B cell (primary cell): ENCODE results near the gene ABCF3. TPM values are rescaled to one million over a fixed set of nuclear protein-coding genes. Genes with fewer than 3 reads are reported as not detected.

Experiments
- ATAC-seq: fragments of 200-7000 bp; cut with Tn5 transposase; one replicate; pipeline ENCODE4 v1.10.0; 2021; ENCODE audit warnings: low read depth, mild to moderate bottlenecking, moderate number of reproducible peaks, moderate library complexity
- CTCF ChIA-PET: fragments of 350-600 bp; sonication (Branson Sonifier 250); formaldehyde crosslinking; loops from one replicate; lab custom pipeline; 2021; ENCODE audit warnings: antibody characterized with exemption, inconsistent platforms; lab: Charles Lee
- POLR2A ChIA-PET: fragments of 350-600 bp; sonication (Branson Sonifier 250); formaldehyde crosslinking; loops from one replicate; lab custom pipeline; 2021; ENCODE audit warnings: antibody characterized with exemption; lab: Charles Lee
- DNase-seq: peaks from one replicate; pipeline ENCODE4 v3.0.0; 2013
- H2AFZ ChIP-seq: 2 replicates; pipeline ENCODE4 v1.6.1; 2012; ENCODE audit warnings: mild to moderate bottlenecking, low read depth, low read length; ENCODE audit not compliant: insufficient read depth, poor library complexity, severe bottlenecking
- H3K27ac ChIP-seq, 2 donors: 1 replicate in 1 of 2; 2 replicates in 1 of 2; pipeline ENCODE4 v1.5.1; 2012 to 2013; ENCODE audit warnings: low read length in 2 of 2, mild to moderate bottlenecking in 2 of 2, moderate library complexity in 1 of 2
- H3K27me3 ChIP-seq, 4 experiments: fragments of 200-600 bp in 1 of 4; sonication (generic) in 1 of 4; replicated peaks in 1 of 4; 1 replicate in 2 of 4; 2 replicates in 2 of 4; pipeline versions ENCODE4 v1.6.1 to v1.7.0; 2013 to 2016; ENCODE audit warnings: low read length in 3 of 4, mild to moderate bottlenecking in 2 of 4, mixed read lengths in 1 of 4, moderate library complexity in 1 of 4; ENCODE audit not compliant: insufficient read depth in 4 of 4, control insufficient read depth in 3 of 4; ENCODE audit errors: control extremely low read depth in 1 of 4
- H3K36me3 ChIP-seq, 2 experiments: replicated peaks in 1 of 2; 1 replicate in 1 of 2; 2 replicates in 1 of 2; pipeline versions ENCODE4 v1.6.1 to v1.7.1; 2013; ENCODE audit warnings: low read length in 1 of 2; ENCODE audit not compliant: insufficient read depth in 2 of 2, control insufficient read depth in 1 of 2; ENCODE audit errors: control extremely low read depth in 1 of 2, extremely low read depth in 1 of 2
- H3K4me1 ChIP-seq, 2 donors: fragments of 200-600 bp in 1 of 2; sonication (generic) in 1 of 2; 1 replicate in 1 of 2; 2 replicates in 1 of 2; pipeline versions ENCODE4 v1.5.1 to v1.6.1; 2013 to 2017; ENCODE audit warnings: low read length in 2 of 2; ENCODE audit not compliant: control insufficient read depth in 2 of 2, insufficient read depth in 2 of 2
- H3K4me2 ChIP-seq: replicated peaks from 2 replicates; pipeline ENCODE3; 2012; ENCODE audit warnings: mild to moderate bottlenecking, low read depth, low read length; ENCODE audit not compliant: poor library complexity, severe bottlenecking
- H3K4me3 ChIP-seq, 5 experiments: fragments of 200-600 bp in 1 of 5; sonication (generic) in 1 of 5; 1 replicate in 3 of 5; 2 replicates in 2 of 5; pipeline versions ENCODE4 v1.5.1 to v1.7.0; 2011 to 2016; ENCODE audit warnings: low read length in 4 of 5, mild to moderate bottlenecking in 4 of 5, low read depth in 2 of 5, control low read depth in 1 of 5, moderate library complexity in 1 of 5; ENCODE audit not compliant: insufficient read depth in 1 of 5; ENCODE audit errors: control extremely low read depth in 1 of 5, extremely low read depth in 1 of 5
- H3K79me2 ChIP-seq: fragments of 200-600 bp; sonication (generic); one replicate; pipeline ENCODE4 v1.6.0; 2016; ENCODE audit warnings: low read length; ENCODE audit not compliant: control insufficient read depth, insufficient read depth
- H3K9ac ChIP-seq: fragments of 200-600 bp; sonication (generic); 2 replicates; pipeline ENCODE4 v1.6.1; 2017; ENCODE audit warnings: mild to moderate bottlenecking, low read length, moderate library complexity
- H3K9me3 ChIP-seq, 3 donors: one replicate each; pipeline versions ENCODE4 v1.6.1 to v1.7.1; 2013; ENCODE audit warnings: low read length in 2 of 3; ENCODE audit not compliant: control insufficient read depth in 2 of 3, insufficient read depth in 1 of 3; ENCODE audit errors: control extremely low read depth in 1 of 3
- H4K20me1 ChIP-seq: 2 replicates; pipeline ENCODE4 v1.6.0; 2012; ENCODE audit warnings: mild to moderate bottlenecking, low read length; ENCODE audit not compliant: insufficient read depth, control insufficient read depth, poor library complexity, severe bottlenecking
- H3K27ac Mint-ChIP-seq: one replicate; pipeline ENCODE4 v1.8.0; 2021; ENCODE audit warnings: mixed read lengths
- H3K27me3 Mint-ChIP-seq: one replicate; pipeline ENCODE4 v1.8.0; 2021; ENCODE audit warnings: mixed read lengths
- H3K4me1 Mint-ChIP-seq: one replicate; pipeline ENCODE4 v1.8.0; 2021; ENCODE audit warnings: mixed read lengths
- H3K4me3 Mint-ChIP-seq: one replicate; pipeline ENCODE4 v1.8.0; 2021; ENCODE audit warnings: mixed read lengths
- H3K9me3 Mint-ChIP-seq: one replicate; pipeline ENCODE4 v1.8.0; 2022; ENCODE audit warnings: mixed read lengths; ENCODE audit not compliant: insufficient read depth
- CTCF ChIP-seq: fragments of 200-600 bp; IDR thresholded peaks from one replicate; pipeline ENCODE4 v1.8.0; 2022; ENCODE audit warnings: antibody characterized with exemption, mild to moderate bottlenecking
- EZH2 ChIP-seq: IDR thresholded peaks from 2 replicates; pipeline ENCODE4 v1.6.1; 2012; ENCODE audit warnings: borderline replicate concordance, low read depth, mild to moderate bottlenecking, moderate library complexity, low read length; ENCODE audit not compliant: insufficient read depth, poor library complexity, severe bottlenecking
- WGBS: methylation state at CpG from one replicate; pipeline ENCODE4 v1.1.5; 2013; ENCODE audit warnings: missing lambda C conversion rate; ENCODE audit not compliant: insufficient coverage; 5-methylcytosine and 5-hydroxymethylcytosine counted together
- intact Hi-C: fragments of 100-400 bp; cut with micrococcal nuclease; formaldehyde crosslinking; loops from one replicate; pipeline ENCODE4 v1.10.0; 2022
- polyA plus RNA-seq: library from polyadenylated mRNA; depleted of rRNA; stranded (reverse); fragments of >200 nt; gene quantifications from 2 replicates; pipeline ENCODE4 v1.2.3, GENCODE V29; 2012
- total RNA-seq, 2 donors: library from RNA; stranded (reverse); fragments of 120-200 nt in 1 of 2; gene quantifications; 1 replicate in 1 of 2; 2 replicates in 1 of 2; pipeline versions ENCODE4 v1.2.3 to v1.2.4, GENCODE V29; 2013 to 2022

The ABCF3 gene
- total and polyA plus RNA-seq, 2 donors (not counting 1 experiment from before 2014, with no cell fraction given) = 74.0 to 115 TPM

- POLR2A ChIA-PET = no interaction called here
- Histone ChIP-seq H3K4me1 (peaks cover 13 to 34% of the 10 kb centered on the region in 2 donors), H3K79me2 (peaks cover 54% of the 10 kb centered on the region), H3K36me3 (peaks cover 0 to 2% of the 10 kb centered on the region in 2 experiments), H2AFZ (peak overlapping the region; percentile 89), H3K27ac (peak overlapping the region in 1 of 2 donors; percentile 73), H3K4me3 (peak overlapping the region; percentile 21 to 81 (median 72)), H3K4me2 (peak overlapping the region; percentile 86), H3K9ac (peak overlapping the region; percentile 86), H4K20me1 (peaks cover 48% of the 10 kb centered on the region), H3K27me3 (no peaks in the 10 kb centered on the region), H3K9me3 (no peaks in the 10 kb centered on the region)
- CTCF ChIA-PET = interaction anchor here (3.0 kb wide), 1 partner anchor 272 kb away, joined by 7 read pairs; the partner anchor contains the start of gene PARL
- DNase-seq = peak; percentile 20
- WGBS = 7% methylated on average over 3 of the region's 6 CpGs
- intact Hi-C loops = no loop called here
- no peak for ATAC-seq
- Mint-ChIP-seq H3K27ac (peak overlapping the region; percentile 87), H3K4me1 (peaks cover 39% of the 10 kb centered on the region), H3K27me3 (no peaks in the 10 kb centered on the region), H3K4me3 (peak overlapping the region; percentile 95), H3K9me3 (no peaks in the 10 kb centered on the region)
- no peak for TF ChIP-seq EZH2
- no peak for TF ChIP-seq CTCF
Observed at GRCh38 chr3:184156522-184156955, 29.5 kb upstream of the ABCF3 start.

GRCh38 chr3:184157206-184157605 lies 28.8 kb upstream of the ABCF3 start:
- no peak overlapping the region for H2AFZ ChIP-seq
- H3K27ac Mint-ChIP-seq = peak overlapping the region; percentile 62
- ATAC-seq (no peak), DNase-seq (no peak)
- peaks cover 13 to 34% of the 10 kb centered on the region in 2 donors for H3K4me1 ChIP-seq
- H3K27me3 Mint-ChIP-seq = no peaks in the 10 kb centered on the region
- H3K9me3 ChIP-seq = no peaks in the 10 kb centered on the region
- H3K4me3 ChIP-seq = no peak overlapping the region
- H3K27ac ChIP-seq = no peak overlapping the region
- H4K20me1 ChIP-seq = peaks cover 48% of the 10 kb centered on the region
- intact Hi-C loops = no loop called here
- H3K79me2 ChIP-seq = peaks cover 61% of the 10 kb centered on the region
- H3K4me3 Mint-ChIP-seq = peak overlapping the region; percentile 95
- POLR2A ChIA-PET = no interaction called here
- TF ChIP-seq CTCF = no peak
- H3K9me3 Mint-ChIP-seq = no peaks in the 10 kb centered on the region
- CTCF ChIA-PET = interaction anchor here (0.9 to 3.0 kb wide), 2 partner anchors 15 to 273 kb away, joined by 3 to 7 read pairs; partner anchors contain the start of gene PARL
- no peaks in the 10 kb centered on the region for H3K27me3 ChIP-seq
- H3K4me1 Mint-ChIP-seq = peaks cover 41% of the 10 kb centered on the region
- H3K4me2 ChIP-seq = peak overlapping the region; percentile 86
- H3K9ac ChIP-seq = peak overlapping the region; percentile 86
- H3K36me3 ChIP-seq = peaks cover 0 to 4% of the 10 kb centered on the region in 2 experiments
